ENCODE results near the gene PEAR1.

The PEAR1 gene

GRCh38 chr1:156859523-156860112 is 33.9 kb upstream of the PEAR1 start:
- DNase-seq (ENCODE audit: low read depth in 3 of 3) = no peak

GRCh38 chr1:156860113-156860627 is 33.3 kb upstream of the PEAR1 start:
- DNase-seq (ENCODE audit: low read depth in 3 of 3) = peak in 2 of 3 experiments; percentile 42 to 44

GRCh38 chr1:156860628-156861423 is 32.7 kb upstream of the PEAR1 start, which contains the start of gene NTRK1:
Gene NTRK1 (plus strand): TSS chr1:156860865. CDS start chr1:156860935, 70 bp downstream.
- peak; percentile 21 to 38 (median 22) for DNase-seq (ENCODE audit: low read depth in 3 of 3)

- no peak for DNase-seq (ENCODE audit: low read depth in 3 of 3)
Measured at GRCh38 chr1:156862584-156862983, 30.9 kb upstream of the PEAR1 start.

GRCh38 chr1:156862997-156863599 is 30.4 kb upstream of the PEAR1 start:
- DNase-seq (ENCODE audit: low read depth in 3 of 3) = no peak

GRCh38 chr1:156863631-156864030 is 29.9 kb upstream of the PEAR1 start:
- DNase-seq (ENCODE audit: low read depth in 3 of 3) = no peak

GRCh38 chr1:156864796-156865195 is 28.7 kb upstream of the PEAR1 start:
- DNase-seq (ENCODE audit: low read depth in 3 of 3) = no peak

GRCh38 chr1:156865258-156865657 is 28.3 kb upstream of the PEAR1 start:
- no peak for DNase-seq (ENCODE audit: low read depth in 3 of 3)

GRCh38 chr1:156865865-156866248 is 27.7 kb upstream of the PEAR1 start:
- DNase-seq (ENCODE audit: low read depth in 3 of 3) = no peak

GRCh38 chr1:156866249-156866909 is 27.1 kb upstream of the PEAR1 start:
- no peak for DNase-seq (ENCODE audit: low read depth in 3 of 3)

GRCh38 chr1:156868341-156868740 is 25.2 kb upstream of the PEAR1 start:
- DNase-seq (ENCODE audit: low read depth in 3 of 3) = no peak

GRCh38 chr1:156869455-156869854 is 24.1 kb upstream of the PEAR1 start:
- no peak for DNase-seq (ENCODE audit: low read depth in 3 of 3)

GRCh38 chr1:156873659-156874058 is 19.9 kb upstream of the PEAR1 start:
- no peak for DNase-seq (ENCODE audit: low read depth in 3 of 3)

- no peak for DNase-seq (ENCODE audit: low read depth in 3 of 3)
Measured at GRCh38 chr1:156874142-156874541, 19.4 kb upstream of the PEAR1 start.

GRCh38 chr1:156874572-156875340 is 18.8 kb upstream of the PEAR1 start:
- no peak for DNase-seq (ENCODE audit: low read depth in 3 of 3)

GRCh38 chr1:156875341-156875615 is 18.2 kb upstream of the PEAR1 start:
- DNase-seq (ENCODE audit: low read depth in 3 of 3) = no peak

GRCh38 chr1:156876281-156876680 is 17.2 kb upstream of the PEAR1 start:
- no peak for DNase-seq (ENCODE audit: low read depth in 3 of 3)

- no peak for DNase-seq (ENCODE audit: low read depth in 3 of 3)
Measured at GRCh38 chr1:156877433-156878170, 15.9 kb upstream of the PEAR1 start.

- no peak for DNase-seq (ENCODE audit: low read depth in 3 of 3)
Measured at GRCh38 chr1:156879876-156880275, 13.6 kb upstream of the PEAR1 start.

GRCh38 chr1:156880473-156880872 is 13.0 kb upstream of the PEAR1 start:
- no peak for DNase-seq (ENCODE audit: low read depth in 3 of 3)

GRCh38 chr1:156881101-156881500 is 12.4 kb upstream of the PEAR1 start:
- no peak for DNase-seq (ENCODE audit: low read depth in 3 of 3)

All from stimulated activated CD4-positive, alpha-beta T cell treated with anti-CD3 and anti-CD28 coated beads, TNF-alpha, amount 100 ng/mL, for 4 hours (primary cell).